Upper lobe of right lung (tissue), 1 donor: ENCODE measurements around the gene TMEM131. TPM values are rescaled to one million over a fixed set of nuclear protein-coding genes. Genes with fewer than 3 reads are reported as not detected.

Experiments
- ATAC-seq: fragments of 200-7000 bp; cut with Tn5 transposase; one replicate; pipeline ENCODE4 v1.9.1; 2020; ENCODE audit warnings: mild to moderate bottlenecking, moderate library complexity
- DNase-seq: peaks from one replicate; pipeline ENCODE4 v3.0.0-alpha.2; 2020
- H3K27ac ChIP-seq: fragments of 200-600 bp; one replicate; pipeline ENCODE4 v1.8.0; 2022
- H3K27me3 ChIP-seq: fragments of 200-600 bp; one replicate; pipeline ENCODE4 v1.8.0; 2022; ENCODE audit warnings: mild to moderate bottlenecking
- H3K36me3 ChIP-seq: fragments of 200-600 bp; one replicate; pipeline ENCODE4 v1.8.0; 2022
- H3K4me1 ChIP-seq: fragments of 200-600 bp; one replicate; pipeline ENCODE4 v1.8.0; 2022
- H3K4me3 ChIP-seq: fragments of 200-600 bp; one replicate; pipeline ENCODE4 v1.8.0; 2022; ENCODE audit warnings: mild to moderate bottlenecking
- H3K9me3 ChIP-seq: fragments of 200-600 bp; one replicate; pipeline ENCODE4 v1.8.0; 2022
- CTCF ChIP-seq: fragments of 200-600 bp; IDR thresholded peaks from one replicate; pipeline ENCODE4 v1.8.0; 2022; ENCODE audit warnings: antibody characterized with exemption
- intact Hi-C: fragments of 100-400 bp; cut with DNase I; formaldehyde crosslinking; loops from one replicate; pipeline ENCODE4 v1.11.0; 2022
- total RNA-seq: library from RNA; stranded (reverse); fragmentation: NEBNext Ultra II Directional; extraction: Animal tissue kit (Norgen Biotek cat#: 25700); gene quantifications from one replicate; pipeline ENCODE4 v1.2.1, GENCODE V29; 2021
- donor health status: DM: no; HTN: yes; CAD: no; lungs with severe emphysema.

TMEM131 gene
- total RNA-seq, 1 donor from 2014 or later = 43.3 TPM

- H3K36me3 ChIP-seq = peaks cover 12% of the 10 kb centered on the region
- ATAC-seq = no peak
- no peak overlapping the region for H3K4me3 ChIP-seq
- H3K27me3 ChIP-seq = no peaks in the 10 kb centered on the region
- no peak overlapping the region for H3K27ac ChIP-seq
- no peak for DNase-seq
- intact Hi-C loops = no loop called here
- TF ChIP-seq CTCF = no peak
- no peaks in the 10 kb centered on the region for H3K9me3 ChIP-seq
- H3K4me1 ChIP-seq = peaks cover 14% of the 10 kb centered on the region
These were observed 83.7 kb downstream of the TMEM131 start for GRCh38 chr2:97911922-97912575.

GRCh38 chr2:97911206-97911921 is 84.4 kb downstream of the TMEM131 start:
- H3K9me3 ChIP-seq = no peaks in the 10 kb centered on the region
- DNase-seq = no peak
- no peak overlapping the region for H3K4me3 ChIP-seq
- peak; percentile 76 for ATAC-seq
- no peaks in the 10 kb centered on the region for H3K27me3 ChIP-seq
- intact Hi-C loops = no loop called here
- H3K4me1 ChIP-seq = peaks cover 14% of the 10 kb centered on the region
- H3K27ac ChIP-seq = no peak overlapping the region
- no peak for TF ChIP-seq CTCF
- H3K36me3 ChIP-seq = peaks cover 18% of the 10 kb centered on the region

- peaks cover 18% of the 10 kb centered on the region for H3K36me3 ChIP-seq
- no peak overlapping the region for H3K4me3 ChIP-seq
- peaks cover 11% of the 10 kb centered on the region for H3K4me1 ChIP-seq
- no peaks in the 10 kb centered on the region for H3K9me3 ChIP-seq
- no peak for TF ChIP-seq CTCF
- DNase-seq (no peak), ATAC-seq (no peak)
- no peak overlapping the region for H3K27ac ChIP-seq
- intact Hi-C loops = no loop called here
- H3K27me3 ChIP-seq = no peaks in the 10 kb centered on the region
These were observed 85.1 kb downstream of the TMEM131 start for GRCh38 chr2:97910403-97911205.

GRCh38 chr2:97908208-97908676 is 87.5 kb downstream of the TMEM131 start:
- no peak overlapping the region for H3K4me3 ChIP-seq
- no peak for TF ChIP-seq CTCF
- ATAC-seq = no peak
- no peak for DNase-seq
- H3K27ac ChIP-seq = no peak overlapping the region
- peaks cover 11% of the 10 kb centered on the region for H3K4me1 ChIP-seq
- no peaks in the 10 kb centered on the region for H3K9me3 ChIP-seq
- intact Hi-C loops = no loop called here
- no peaks in the 10 kb centered on the region for H3K27me3 ChIP-seq
- H3K36me3 ChIP-seq = peaks cover 18% of the 10 kb centered on the region

GRCh38 chr2:97907369-97908100 is 88.2 kb downstream of the TMEM131 start:
- no peaks in the 10 kb centered on the region for H3K27me3 ChIP-seq
- intact Hi-C loops = no loop called here
- peaks cover 10% of the 10 kb centered on the region for H3K4me1 ChIP-seq
- no peak for TF ChIP-seq CTCF
- no peaks in the 10 kb centered on the region for H3K9me3 ChIP-seq
- peaks cover 18% of the 10 kb centered on the region for H3K36me3 ChIP-seq
- H3K4me3 ChIP-seq = no peak overlapping the region
- no peak overlapping the region for H3K27ac ChIP-seq
- no peak for ATAC-seq
- no peak for DNase-seq
